HL-60/S4 treated with retinoic acid at 250 ng/mL for 4 days and 3 days (cell line): ENCODE data around the gene GSK3A.

Experiments
- in situ Hi-C: fragments of 300-500 bp; cut with MboI; formaldehyde crosslinking; loops from 2 replicates; pipeline ENCODE4 v1.7.0; 2022; ENCODE audit warnings: low sequenced_read_pairs

GSK3A gene

GRCh38 chr19:42230571-42230970 is 11.8 kb downstream of the GSK3A start:
- in situ Hi-C loops, result no loop called here

GRCh38 chr19:42229855-42230351 is 12.5 kb downstream of the GSK3A start:
- in situ Hi-C loops, result no loop called here

GRCh38 chr19:42229301-42229854 is 13.0 kb downstream of the GSK3A start:
- in situ Hi-C loops, result no loop called here

GRCh38 chr19:42228641-42229040 is 13.8 kb downstream of the GSK3A start:
- in situ Hi-C loops, result no loop called here

- in situ Hi-C loops, result no loop called here
These were observed 15.5 kb downstream of the GSK3A start for GRCh38 chr19:42226886-42227285.

- in situ Hi-C loops, result no loop called here
These were observed 16.6 kb downstream of the GSK3A start for GRCh38 chr19:42225718-42226292.

GRCh38 chr19:42224940-42225717 is 17.3 kb downstream of the GSK3A start:
- in situ Hi-C loops, result no loop called here

- in situ Hi-C loops, result no loop called here
These were observed 21.7 kb downstream of the GSK3A start for GRCh38 chr19:42220751-42221097.

- in situ Hi-C loops, result no loop called here
These were observed 22.3 kb downstream of the GSK3A start, which contains the start of gene ZNF526 for GRCh38 chr19:42219812-42220750. ZNF526 (plus strand) TSS chr19:42220312; CDS start chr19:42224404, 4,092 bp downstream.

GRCh38 chr19:42217520-42218437 is 24.6 kb downstream of the GSK3A start, which contains the start of gene DEDD2:
DEDD2 (minus strand) TSS chr19:42217677; CDS start chr19:42217007, 670 bp downstream.
- in situ Hi-C loops, result no loop called here

- in situ Hi-C loops, result no loop called here
These were observed 25.5 kb downstream of the GSK3A start for GRCh38 chr19:42216653-42217519.

GRCh38 chr19:42214810-42215485 is 27.5 kb downstream of the GSK3A start:
- in situ Hi-C loops, result no loop called here

GRCh38 chr19:42212886-42213285 is 29.5 kb downstream of the GSK3A start:
- in situ Hi-C loops, result no loop called here

- in situ Hi-C loops, result no loop called here
These were observed 33.8 kb downstream of the GSK3A start for GRCh38 chr19:42208612-42209011.

GRCh38 chr19:42207767-42208271 is 34.6 kb downstream of the GSK3A start:
- in situ Hi-C loops, result no loop called here

GRCh38 chr19:42206871-42207755 is 35.3 kb downstream of the GSK3A start:
- in situ Hi-C loops, result no loop called here

- in situ Hi-C loops, result no loop called here
These were observed 37.7 kb downstream of the GSK3A start for GRCh38 chr19:42204664-42205063.
